IMR-90 (cell line): ENCODE measurements around the gene PTPRK. TPM values are rescaled to one million over a fixed set of nuclear protein-coding genes. Genes with fewer than 3 reads are reported as not detected.

Experiments
- ATAC-seq: fragments of 200-7000 bp; cut with Tn5 transposase; 2 replicates; pipeline ENCODE4 v1.9.1; 2020; ENCODE audit warnings: low read depth, mild to moderate bottlenecking, moderate library complexity
- BruUV-seq: library from RNA; stranded (reverse); fragments of 400-500 nt; replicated peaks from 2 replicates; lab custom pipeline; 2021; lab: Mats Ljungman, UMichigan
- CTCF ChIA-PET: fragments of 300-600 bp; formaldehyde crosslinking; extraction: SDS; loops from one replicate; lab custom pipeline; 2021; ENCODE audit warnings: antibody characterized with exemption; lab: Yijun Ruan, JAX
- POLR2A ChIA-PET: fragments of 300-600 bp; sonication (Branson Sonifier 250); formaldehyde crosslinking; loops from one replicate; lab custom pipeline; 2022; ENCODE audit warnings: antibody characterized with exemption; ENCODE audit not compliant: unreplicated experiment; lab: Charles Lee
- DNase-seq: peaks from one replicate; pipeline ENCODE4 v3.0.0; 2013
- H2AFZ ChIP-seq: replicated peaks from 2 replicates; pipeline ENCODE3; 2013; ENCODE audit warnings: low read length, mild to moderate bottlenecking; ENCODE audit not compliant: poor library complexity
- H2AK5ac ChIP-seq: 2 replicates; pipeline ENCODE4 v1.6.1; 2013; ENCODE audit warnings: low read depth, low read length, inconsistent platforms
- H2AK9ac ChIP-seq: replicated peaks from 2 replicates; pipeline ENCODE3; 2013; ENCODE audit warnings: mild to moderate bottlenecking, low read depth, low read length, moderate library complexity; ENCODE audit not compliant: poor library complexity
- H2BK120ac ChIP-seq: 2 replicates; pipeline ENCODE4 v1.6.1; 2013; ENCODE audit warnings: low read depth, low read length, inconsistent platforms
- H2BK15ac ChIP-seq: 3 replicates; pipeline ENCODE4 v1.6.1; 2013; ENCODE audit warnings: low read depth, low read length, inconsistent platforms
- H2BK20ac ChIP-seq: 2 replicates; pipeline ENCODE4 v1.6.1; 2013; ENCODE audit warnings: low read depth, mild to moderate bottlenecking, inconsistent platforms, low read length, moderate library complexity
- H2BK5ac ChIP-seq: 2 replicates; pipeline ENCODE4 v1.6.1; 2013; ENCODE audit warnings: mild to moderate bottlenecking, low read depth, low read length, inconsistent platforms; ENCODE audit not compliant: poor library complexity, severe bottlenecking
- H3K14ac ChIP-seq: replicated peaks from 2 replicates; pipeline ENCODE4 v1.6.1; 2013; ENCODE audit warnings: low read depth, low read length, inconsistent platforms
- H3K18ac ChIP-seq: 2 replicates; pipeline ENCODE4 v1.6.1; 2013; ENCODE audit warnings: low read depth, low read length, control low read depth
- H3K23ac ChIP-seq: 2 replicates; pipeline ENCODE4 v1.6.1; 2013; ENCODE audit warnings: low read depth, low read length, inconsistent platforms
- H3K27ac ChIP-seq: 2 replicates; pipeline ENCODE4 v1.5.1; 2013; ENCODE audit warnings: mild to moderate bottlenecking, control low read depth, low read length; ENCODE audit not compliant: insufficient read depth
- H3K27me3 ChIP-seq: 2 replicates; pipeline ENCODE4 v1.6.1; 2013; ENCODE audit warnings: low read length; ENCODE audit not compliant: control insufficient read depth, insufficient read depth
- H3K36me3 ChIP-seq: 2 replicates; pipeline ENCODE4 v1.6.1; 2013; ENCODE audit warnings: low read length, mixed read lengths; ENCODE audit not compliant: control insufficient read depth, insufficient read depth
- H3K4ac ChIP-seq: 2 replicates; pipeline ENCODE4 v1.6.1; 2013; ENCODE audit warnings: low read depth, low read length, inconsistent platforms
- H3K4me1 ChIP-seq: 2 replicates; pipeline ENCODE4 v1.6.1; 2013; ENCODE audit warnings: low read length, mixed read lengths; ENCODE audit not compliant: control insufficient read depth, insufficient read depth
- H3K4me2 ChIP-seq: 2 replicates; pipeline ENCODE4 v1.6.1; 2013; ENCODE audit warnings: low read depth, mild to moderate bottlenecking, control low read depth, low read length, moderate library complexity
- H3K4me3 ChIP-seq: 2 replicates; pipeline ENCODE4 v1.5.1; 2013; ENCODE audit warnings: low read depth, mild to moderate bottlenecking, control low read depth, low read length, moderate library complexity; ENCODE audit not compliant: insufficient read depth
- H3K56ac ChIP-seq: 2 replicates; pipeline ENCODE4 v1.6.1; 2013; ENCODE audit warnings: low read length, inconsistent platforms; ENCODE audit not compliant: insufficient read depth; ENCODE audit errors: extremely low read depth
- H3K79me1 ChIP-seq, 2 experiments: 2 replicates each; pipeline ENCODE4 v1.6.1; 2013; ENCODE audit warnings: low read length in 2 of 2, inconsistent platforms in 1 of 2, low read depth in 1 of 2
- H3K9ac ChIP-seq: 2 replicates; pipeline ENCODE4 v1.6.1; 2013; ENCODE audit warnings: low read depth, low read length, control low read depth
- H3K9me1 ChIP-seq: 2 replicates; pipeline ENCODE4 v1.6.1; 2013; ENCODE audit warnings: low read length, inconsistent platforms; ENCODE audit not compliant: insufficient read depth
- H3K9me3 ChIP-seq: 2 replicates; pipeline ENCODE4 v1.6.1; 2013; ENCODE audit warnings: low read length; ENCODE audit not compliant: control insufficient read depth, insufficient read depth
- H4K20me1 ChIP-seq: 2 replicates; pipeline ENCODE4 v1.6.1; 2013; ENCODE audit warnings: low read length, inconsistent platforms; ENCODE audit not compliant: insufficient read depth
- H4K5ac ChIP-seq: 2 replicates; pipeline ENCODE4 v1.6.1; 2013; ENCODE audit warnings: mild to moderate bottlenecking, low read depth, low read length, control low read depth
- H4K8ac ChIP-seq, 2 experiments: 2 replicates each; pipeline ENCODE4 v1.6.1; 2013; ENCODE audit warnings: low read depth in 2 of 2, low read length in 2 of 2, control low read depth in 1 of 2, inconsistent platforms in 1 of 2
- H4K91ac ChIP-seq: 2 replicates; pipeline ENCODE4 v1.6.1; 2013; ENCODE audit warnings: low read depth, low read length, inconsistent platforms; ENCODE audit not compliant: insufficient read depth
- BHLHE40 ChIP-seq: fragments of 150-350 bp; IDR thresholded peaks from 2 replicates; pipeline ENCODE4 v1.6.1; 2016; ENCODE audit warnings: mild to moderate bottlenecking, low read depth, low read length
- CEBPB ChIP-seq: IDR thresholded peaks from 2 replicates; pipeline ENCODE4 v1.6.1; 2012; ENCODE audit warnings: low read depth, low read length, improper control_type of control experiment
- CHD1 ChIP-seq: IDR thresholded peaks from 2 replicates; pipeline ENCODE4 v1.6.1; 2012; ENCODE audit warnings: low read depth, low read length, improper control_type of control experiment
- CTCF ChIP-seq: conservative IDR thresholded peaks from 2 replicates; pipeline ENCODE4 v1.5.1; 2012; ENCODE audit warnings: mild to moderate bottlenecking, low read depth, low read length, improper control_type of control experiment
- FOS ChIP-seq: fragments of 150-350 bp; IDR thresholded peaks from 2 replicates; pipeline ENCODE4 v1.6.1; 2016; ENCODE audit warnings: low read depth, low read length
- MAFK ChIP-seq: IDR thresholded peaks from 2 replicates; pipeline ENCODE4 v1.6.1; 2012; ENCODE audit warnings: low read depth, low read length, improper control_type of control experiment
- MAZ ChIP-seq: IDR thresholded peaks from 2 replicates; pipeline ENCODE4 v1.6.1; 2012; ENCODE audit warnings: low read depth, mild to moderate bottlenecking, low read length, improper control_type of control experiment, moderate library complexity, borderline replicate concordance
- MXI1 ChIP-seq: IDR thresholded peaks from 2 replicates; pipeline ENCODE4 v1.6.1; 2012; ENCODE audit warnings: low read depth, mild to moderate bottlenecking, low read length, moderate library complexity, borderline replicate concordance
- NFE2L2 ChIP-seq: fragments of 150-350 bp; IDR thresholded peaks from 2 replicates; pipeline ENCODE4 v1.6.1; 2016; ENCODE audit warnings: low read depth, mild to moderate bottlenecking, low read length
- POLR2A ChIP-seq: IDR thresholded peaks from 2 replicates; pipeline ENCODE4 v1.6.1; 2012; ENCODE audit warnings: mild to moderate bottlenecking, low read depth, low read length
- RAD21 ChIP-seq: IDR thresholded peaks from 2 replicates; pipeline ENCODE4 v1.6.1; 2012; ENCODE audit warnings: low read length, improper control_type of control experiment
- RCOR1 ChIP-seq: IDR thresholded peaks from 2 replicates; pipeline ENCODE4 v1.6.1; 2012; ENCODE audit warnings: mild to moderate bottlenecking, low read length, improper control_type of control experiment; ENCODE audit not compliant: insufficient replicate concordance
- RFX5 ChIP-seq: IDR thresholded peaks from 2 replicates; pipeline ENCODE4 v1.8.0; 2012; ENCODE audit warnings: low read depth, mild to moderate bottlenecking, low read length, moderate library complexity
- SMC3 ChIP-seq: fragments of 150-350 bp; IDR thresholded peaks from 2 replicates; pipeline ENCODE4 v1.6.1; 2016; ENCODE audit warnings: low read depth, mild to moderate bottlenecking, antibody characterized with exemption, low read length, moderate library complexity
- USF2 ChIP-seq: fragments of 150-350 bp; IDR thresholded peaks from 2 replicates; pipeline ENCODE4 v1.6.1; 2017; ENCODE audit warnings: mild to moderate bottlenecking, antibody characterized with exemption, low read length, low read depth
- WGBS, 2 experiments: methylation state at CpG; one replicate each; pipeline versions ENCODE4 v1.1.5 to v1.1.7; 2013; ENCODE audit warnings: missing lambda C conversion rate in 2 of 2; ENCODE audit not compliant: insufficient read length in 1 of 2; ENCODE audit errors: extremely low coverage in 2 of 2; 5-methylcytosine and 5-hydroxymethylcytosine counted together
- dilution Hi-C: fragments of 300-500 bp; cut with HindIII; formaldehyde crosslinking; loops from one replicate; pipeline ENCODE4 v1.14.3; 2018; ENCODE audit warnings: low sequenced_read_pairs; ENCODE audit not compliant: unreplicated experiment
- in situ Hi-C: fragments of 300-500 bp; cut with MboI; formaldehyde crosslinking; loops from 3 replicates; pipeline ENCODE4 v1.14.3; 2019; ENCODE audit warnings: low sequenced_read_pairs, inconsistent platforms, mixed read lengths
- intact Hi-C: fragments of 100-400 bp; cut with micrococcal nuclease; formaldehyde crosslinking; loops from 2 replicates; pipeline ENCODE4 v1.10.0; 2022
- polyA plus RNA-seq, 3 experiments: library from polyadenylated mRNA; depleted of rRNA; stranded (reverse); fragments of >200 nt; gene quantifications; 2 replicates each; pipeline ENCODE4 v1.2.3, GENCODE V29; 2012; ENCODE audit warnings: low replicate concordance in 1 of 3
- total RNA-seq: library from RNA; depleted of rRNA; stranded (reverse); fragments of >200 nt; gene quantifications from 2 replicates; pipeline ENCODE4 v1.2.3, GENCODE V29; 2012
- TF ChIP-seq, protein P1 (sequence below): fragments of 150-350 bp; IDR thresholded peaks from 2 replicates; pipeline ENCODE4 v1.6.1; 2016; ENCODE audit warnings: low read depth, mild to moderate bottlenecking, low read length, moderate library complexity, borderline replicate concordance

Gene PTPRK
- total and polyA plus RNA-seq, 2 of the 4 experiments (the other 2 are of a cell fraction), result 18.0 to 80.8 TPM

- in situ Hi-C loops, result loop anchor here (10.0 kb wide), 1 partner anchor 779 kb away; no protein-coding TSS in a partner anchor
- Histone ChIP-seq H2BK15ac (no peak overlapping the region), H3K79me1 (peaks cover 14 to 55% of the 10 kb centered on the region in 2 experiments; a peak in 3 of 4 replicates), H4K8ac (no peak overlapping the region), H3K27me3 (no peaks in the 10 kb centered on the region), H2BK20ac (no peak overlapping the region; the same call in 1 of the 2 replicates), H2AK5ac (no peak overlapping the region), H2BK5ac (no peak overlapping the region), H4K20me1 (peaks cover 45% of the 10 kb centered on the region; the same call in 1 of the 2 replicates), H2BK120ac (no peak overlapping the region), H3K9me3 (no peaks in the 10 kb centered on the region), H4K5ac (no peak overlapping the region), H4K91ac (no peak overlapping the region), H3K4ac (no peak overlapping the region), H3K4me3 (no peak overlapping the region), H3K18ac (no peak overlapping the region), H3K4me1 (peaks cover 18% of the 10 kb centered on the region), H2AFZ (no peak overlapping the region), H3K9me1 (peaks cover 11% of the 10 kb centered on the region), H3K23ac (peak overlapping the region; percentile 70), H3K36me3 (no peaks in the 10 kb centered on the region), H3K56ac (no peak overlapping the region), H3K9ac (no peak overlapping the region), H3K4me2 (no peak overlapping the region), H3K14ac (no peak overlapping the region), H3K27ac (no peak overlapping the region), H2AK9ac (no peak overlapping the region)
- dilution Hi-C loops, result no loop called here
- POLR2A ChIA-PET, result no interaction called here
- intact Hi-C loops, result loop anchor here (10.0 kb wide), 2 partner anchors 339 to 439 kb away; no protein-coding TSS in a partner anchor
- no CpG with 5 or more reads among the region's 3 CpGs for WGBS, 2 experiments
- ATAC-seq (no peak), DNase-seq (no peak)
- no TSS peak for BruUV-seq
- CTCF ChIA-PET, result interaction anchor here (0.7 kb wide), 1 partner anchor 217 kb away, joined by 6 read pairs; no protein-coding TSS in a partner anchor
- TF ChIP-seq NFE2L2 (no peak), POLR2A (no peak), RCOR1 (no peak), BHLHE40 (no peak), SMC3 (no peak), CHD1 (no peak), RAD21 (no peak), CTCF (no peak), CEBPB (no peak), FOS (no peak), USF2 (no peak), RFX5 (no peak), MXI1 (no peak), MAFK (no peak), MAZ (no peak)
- TF ChIP-seq, protein P1, sequence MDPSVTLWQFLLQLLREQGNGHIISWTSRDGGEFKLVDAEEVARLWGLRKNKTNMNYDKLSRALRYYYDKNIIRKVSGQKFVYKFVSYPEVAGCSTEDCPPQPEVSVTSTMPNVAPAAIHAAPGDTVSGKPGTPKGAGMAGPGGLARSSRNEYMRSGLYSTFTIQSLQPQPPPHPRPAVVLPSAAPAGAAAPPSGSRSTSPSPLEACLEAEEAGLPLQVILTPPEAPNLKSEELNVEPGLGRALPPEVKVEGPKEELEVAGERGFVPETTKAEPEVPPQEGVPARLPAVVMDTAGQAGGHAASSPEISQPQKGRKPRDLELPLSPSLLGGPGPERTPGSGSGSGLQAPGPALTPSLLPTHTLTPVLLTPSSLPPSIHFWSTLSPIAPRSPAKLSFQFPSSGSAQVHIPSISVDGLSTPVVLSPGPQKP, result no peak
These were observed 6.5 kb downstream of the PTPRK start for GRCh38 chr6:128513878-128514277.
